HepG2 (cell line): ENCODE results near the gene IL33. TPM values are rescaled to one million over a fixed set of nuclear protein-coding genes. Genes with fewer than 3 reads are reported as not detected.

Source experiments
- ATAC-seq: fragments of 200-7000 bp; cut with Tn5 transposase; 3 replicates; pipeline ENCODE4 v1.9.1; 2020; ENCODE audit warnings: mild to moderate bottlenecking, moderate library complexity
- BruUV-seq: library from RNA; stranded (reverse); fragments of 400-500 nt; replicated peaks from 2 replicates; lab custom pipeline; 2021; lab: Mats Ljungman, UMichigan
- CTCF ChIA-PET: fragments of 300-600 bp; formaldehyde crosslinking; extraction: SDS; loops from one replicate; lab custom pipeline; 2021; ENCODE audit warnings: low total read pairs, inconsistent platforms, low intra/inter-chr PET ratio; lab: Yijun Ruan, JAX
- POLR2A ChIA-PET: fragments of 350-600 bp; sonication (Branson Sonifier 250); formaldehyde crosslinking; loops from one replicate; lab custom pipeline; 2020; ENCODE audit warnings: antibody characterized with exemption, inconsistent platforms; lab: Yijun Ruan, JAX
- DNase-seq: peaks from one replicate; pipeline ENCODE4 v3.0.0-alpha.2; 2015; ENCODE audit warnings: low spot score
- FAIRE-seq: peaks from 3 replicates; lab custom pipeline; 2011; peaks lifted over from hg19 to GRCh38; lab: Jason Lieb, UNC
- H2AFZ ChIP-seq: one replicate; pipeline ENCODE4 v1.6.1; 2011; ENCODE audit warnings: low read length, inconsistent platforms
- H3K27ac ChIP-seq: fragments of 300-600 bp; 3 replicates; pipeline ENCODE4 v1.8.0; 2011; ENCODE audit warnings: mixed run types, mild to moderate bottlenecking, mixed read lengths, low read length, inconsistent platforms; ENCODE audit not compliant: insufficient read depth; ENCODE audit errors: extremely low read length
- H3K27me3 ChIP-seq, 2 experiments: fragments of 200-600 bp in 1 of 2; 2 replicates in 1 of 2; 3 replicates in 1 of 2; pipeline versions ENCODE4 v1.6.0 to v1.8.0; 2011; ENCODE audit warnings: low read length in 2 of 2, mild to moderate bottlenecking in 2 of 2, moderate library complexity in 2 of 2, inconsistent platforms in 1 of 2; ENCODE audit not compliant: insufficient read depth in 2 of 2, control insufficient read depth in 1 of 2
- H3K36me3 ChIP-seq, 2 experiments: fragments of 200-600 bp in 1 of 2; replicated peaks in 1 of 2; 2 replicates in 1 of 2; 3 replicates in 1 of 2; pipeline versions ENCODE4 v1.5.1 to v1.8.0; 2011; ENCODE audit warnings: low read length in 2 of 2, inconsistent platforms in 1 of 2; ENCODE audit not compliant: insufficient read depth in 2 of 2, control insufficient read depth in 1 of 2
- H3K4me1 ChIP-seq: 2 replicates; pipeline ENCODE4 v1.5.1; 2012; ENCODE audit warnings: low read length, inconsistent platforms; ENCODE audit not compliant: insufficient read depth
- H3K4me2 ChIP-seq: 2 replicates; pipeline ENCODE4 v1.6.0; 2011; ENCODE audit warnings: low read depth, low read length, inconsistent platforms
- H3K4me3 ChIP-seq, 3 experiments: fragments of 200-600 bp in 1 of 3; sonication (generic), shearing (Covaris generic) in 1 of 3; replicated peaks in 1 of 3; 2 replicates each; pipeline ENCODE4 v1.5.1; 2011 to 2016; ENCODE audit warnings: low read length in 3 of 3, inconsistent platforms in 2 of 3, low read depth in 2 of 3, mild to moderate bottlenecking in 2 of 3, control low read depth in 1 of 3, mixed read lengths in 1 of 3; ENCODE audit not compliant: insufficient read depth in 1 of 3
- H3K79me2 ChIP-seq: one replicate; pipeline ENCODE4 v1.6.1; 2011; ENCODE audit warnings: low read length, inconsistent platforms; ENCODE audit not compliant: insufficient read depth
- H3K9ac ChIP-seq: 2 replicates; pipeline ENCODE4 v1.6.0; 2011; ENCODE audit warnings: mild to moderate bottlenecking, low read depth, low read length, inconsistent platforms; ENCODE audit not compliant: insufficient read depth
- H3K9me3 ChIP-seq: 2 replicates; pipeline ENCODE4 v1.5.1; 2012; ENCODE audit warnings: mild to moderate bottlenecking, low read length
- H4K20me1 ChIP-seq: 2 replicates; pipeline ENCODE4 v1.6.0; 2011; ENCODE audit warnings: inconsistent platforms, mild to moderate bottlenecking, low read length, moderate library complexity; ENCODE audit not compliant: insufficient read depth
- ARID4A ChIP-seq: sonication (generic); formaldehyde crosslinking; IDR thresholded peaks from 2 replicates; pipeline ENCODE4 v1.5.0; 2020; ENCODE audit warnings: mild to moderate bottlenecking, missing genetic modification reagents, borderline replicate concordance
- CEBPB ChIP-seq: IDR thresholded peaks from 2 replicates; pipeline ENCODE4 v1.6.1; 2011; ENCODE audit warnings: low read depth, low read length, improper control_type of control experiment, borderline replicate concordance
- EP300 ChIP-seq, 3 experiments: sonication (generic) in 1 of 3; formaldehyde crosslinking in 1 of 3; IDR thresholded peaks; 2 replicates each; pipeline versions ENCODE4 v1.5.1 to v1.6.1; 2011 to 2020; ENCODE audit warnings: low read depth in 2 of 3, low read length in 2 of 3, borderline replicate concordance in 1 of 3, improper control_type of control experiment in 1 of 3, mild to moderate bottlenecking in 1 of 3, missing genetic modification reagents in 1 of 3, moderate library complexity in 1 of 3
- NFYB ChIP-seq: sonication (generic); formaldehyde crosslinking; IDR thresholded peaks from 2 replicates; pipeline ENCODE4 v1.4.0; 2020; ENCODE audit warnings: missing genetic modification reagents
- STAG1 ChIP-seq: sonication (generic); formaldehyde crosslinking; IDR thresholded peaks from 2 replicates; pipeline ENCODE4 v1.4.0; 2020; ENCODE audit warnings: missing genetic modification reagents
- ZNF331 ChIP-seq: sonication (generic); formaldehyde crosslinking; IDR thresholded peaks from 2 replicates; pipeline ENCODE4 v1.4.0; 2020; ENCODE audit warnings: missing genetic modification reagents
- ZNF83 ChIP-seq: sonication (generic); formaldehyde crosslinking; IDR thresholded peaks from 2 replicates; pipeline ENCODE4 v1.4.0; 2020; ENCODE audit warnings: missing genetic modification reagents, mild to moderate bottlenecking, borderline replicate concordance
- WGBS: methylation state at CpG from one replicate; pipeline ENCODE4 v1.1.6; 2017; ENCODE audit warnings: low lambda C conversion rate; 5-methylcytosine and 5-hydroxymethylcytosine counted together
- in situ Hi-C: cut with HindIII; loops from 2 replicates; pipeline ENCODE4 v1.10.0; 2017; ENCODE audit warnings: low pct_unique_long_range_greater_than_20kb; ENCODE audit not compliant: extremely low pct_ligation_motif_present
- intact Hi-C: fragments of 100-400 bp; cut with micrococcal nuclease; formaldehyde crosslinking; loops from one replicate; pipeline ENCODE4 v1.10.0; 2022; ENCODE audit not compliant: unreplicated experiment
- polyA plus RNA-seq, 8 experiments: library from polyadenylated mRNA; depleted of rRNA in 3 of 8; stranded (reverse) in 7 of 8; unstranded in 1 of 8; fragments of >200 nt; fragmentation: Illumina TruSeq in 4 of 8; extraction: Trizol in 4 of 8; gene quantifications; 2 replicates each; pipeline versions ENCODE4 v1.2.1 to v1.2.3, GENCODE V29; 2011 to 2016; ENCODE audit warnings: low read depth in 4 of 8, missing spikeins in 1 of 8, mixed read lengths in 1 of 8; ENCODE audit not compliant: insufficient read depth in 1 of 8
- total RNA-seq, 5 experiments: library from RNA; depleted of rRNA; stranded (reverse); fragments of >200 nt; fragmentation: Illumina TruSeq; extraction: Trizol; gene quantifications; 2 replicates each; pipeline ENCODE4 v1.2.3, GENCODE V29; 2016; ENCODE audit warnings: low read depth in 1 of 5

The IL33 gene
- total and polyA plus RNA-seq, 2 of the 13 experiments (the other 11 are each of a cell fraction or from before 2014, with no cell fraction given): 0.05 TPM; not detected in 1

DNA sequence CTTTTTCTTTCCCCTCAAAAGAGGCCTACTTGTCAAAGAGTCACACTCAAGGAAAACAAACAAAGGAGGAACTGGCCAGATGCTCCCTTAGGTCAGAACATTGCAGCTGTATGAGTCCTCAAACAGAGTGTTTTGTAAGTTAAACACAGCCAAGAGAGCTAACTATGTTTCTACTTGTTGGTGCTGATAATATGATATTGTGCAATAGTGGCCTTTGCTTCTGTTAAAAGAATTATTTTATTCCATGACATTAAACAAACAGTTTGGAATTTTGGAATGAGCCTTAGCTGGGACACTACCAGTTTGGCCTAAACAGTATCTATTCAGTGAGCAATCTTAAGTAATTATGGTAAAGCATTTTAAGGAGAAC is 56.6 kb downstream of the IL33 start (continued):
- TF ChIP-seq ARID4A (no peak), ZNF331 (CRISPR knock-in tag) (0 out of 2 replicates have a peak, but pooled peaks have one; percentile 43), STAG1 (CRISPR knock-in tag) (no peak), EP300 (IDR thresholded peaks at IDR 0.05; ENCODE audit: low read depth in 2 of 2, low read length in 2 of 2) (peak in 1 of 2 experiments; percentile 76; a peak in 2 of 4 replicates), EP300 (CRISPR knock-in tag; IDR thresholded peaks at IDR 0.05; ENCODE audit: borderline replicate concordance) (no peak), ZNF83 (CRISPR knock-in tag) (no peak), CEBPB (peak; percentile 97)

GRCh38 chr9:6277417-6277816 is 61.8 kb downstream of the IL33 start:
- no peak overlapping the region for H3K4me2 ChIP-seq
- H3K4me1 ChIP-seq: peaks cover 6% of the 10 kb centered on the region
- DNase-seq (no peak), FAIRE-seq (no peak), ATAC-seq (no peak)
- POLR2A ChIA-PET: no interaction called here
- no peak overlapping the region for H2AFZ ChIP-seq
- H3K36me3 ChIP-seq: no peaks in the 10 kb centered on the region
- H3K9ac ChIP-seq: no peak overlapping the region
- WGBS: 57% methylated on average over 3 of the region's 3 CpGs
- CTCF ChIA-PET: no interaction called here
- H3K27ac ChIP-seq: no peak overlapping the region
- peak; percentile 81 for TF ChIP-seq CEBPB
- TF ChIP-seq NFYB: no peak
- no peak overlapping the region for H3K4me3 ChIP-seq
- H3K79me2 ChIP-seq: no peaks in the 10 kb centered on the region
- no peaks in the 10 kb centered on the region for H3K27me3 ChIP-seq
- intact Hi-C loops (no loop called here), in situ Hi-C loops (no loop called here)
- no TSS peak for BruUV-seq
- H3K9me3 ChIP-seq: no peaks in the 10 kb centered on the region
- H4K20me1 ChIP-seq: no peaks in the 10 kb centered on the region
